SU-DHL-6 (cell line): Measurements from ENCODE around the gene SBNO2.

Source experiments
- H2AFZ ChIP-seq: fragments of 200-600 bp; sonication (generic); 2 replicates; pipeline ENCODE4 v1.6.1; 2014; ENCODE audit warnings: low read depth, mild to moderate bottlenecking, moderate library complexity, mixed read lengths, antibody characterized with exemption, low read length; ENCODE audit not compliant: severe bottlenecking
- H3F3A ChIP-seq: fragments of 200-600 bp; shearing (Covaris generic); 2 replicates; pipeline ENCODE4 v1.6.0; 2016; ENCODE audit warnings: antibody characterized with exemption, mild to moderate bottlenecking; ENCODE audit not compliant: insufficient read depth
- H3K27ac ChIP-seq: fragments of 200-600 bp; sonication (generic); 2 replicates; pipeline ENCODE4 v1.5.1; 2016; ENCODE audit warnings: low read depth, mild to moderate bottlenecking, low read length, moderate library complexity, mixed read lengths
- H3K27me3 ChIP-seq: fragments of 200-600 bp; sonication (generic), shearing (Covaris generic); 2 replicates; pipeline ENCODE4 v1.6.0; 2014; ENCODE audit warnings: mild to moderate bottlenecking, low read length
- H3K36me3 ChIP-seq: fragments of 200-600 bp; sonication (generic); 2 replicates; pipeline ENCODE4 v1.6.1; 2014; ENCODE audit warnings: mild to moderate bottlenecking, low read length, mixed read lengths
- H3K4me2 ChIP-seq: fragments of 300-600, 200-600 bp; shearing (Covaris generic), sonication (generic); 2 replicates; pipeline ENCODE4 v1.6.0; 2014; ENCODE audit warnings: low read length, low read depth, mild to moderate bottlenecking; ENCODE audit not compliant: poor library complexity, severe bottlenecking
- H3K4me3 ChIP-seq: fragments of 200-600 bp; sonication (generic); 2 replicates; pipeline ENCODE4 v1.5.1; 2014; ENCODE audit warnings: antibody characterized with exemption, low read length, mild to moderate bottlenecking, mixed read lengths; ENCODE audit not compliant: insufficient read depth, poor library complexity, severe bottlenecking
- H3K79me2 ChIP-seq: fragments of 200-600 bp; sonication (generic); 2 replicates; pipeline ENCODE4 v1.6.1; 2014; ENCODE audit warnings: mild to moderate bottlenecking, low read length, moderate library complexity; ENCODE audit not compliant: insufficient read depth
- H3K9ac ChIP-seq: fragments of 200-600 bp; sonication (generic); 2 replicates; pipeline ENCODE4 v1.7.0; 2014; ENCODE audit warnings: mild to moderate bottlenecking, low read length
- H3K9me2 ChIP-seq: fragments of 200-600 bp; sonication (generic); replicated peaks from 2 replicates; pipeline ENCODE4 v1.6.1; 2014; ENCODE audit warnings: low read length; ENCODE audit not compliant: insufficient read depth
- H3K9me3 ChIP-seq: fragments of 200-600 bp; sonication (generic); 2 replicates; pipeline ENCODE4 v1.6.1; 2014; ENCODE audit warnings: low read length, mixed read lengths; ENCODE audit not compliant: insufficient read depth
- H4K20me1 ChIP-seq: fragments of 200-600 bp; sonication (generic); 2 replicates; pipeline ENCODE4 v1.6.1; 2014; ENCODE audit warnings: low read depth, mild to moderate bottlenecking, antibody characterized with exemption, low read length, moderate library complexity, mixed read lengths
- EZH2phosphoT487 ChIP-seq: fragments of 200-600 bp; sonication (generic), shearing (Covaris generic); conservative IDR thresholded peaks from 2 replicates; pipeline ENCODE4 v1.6.1; 2018; ENCODE audit warnings: mild to moderate bottlenecking, antibody characterized with exemption, low read length, moderate library complexity, mixed read lengths
- TF ChIP-seq, protein P1 (sequence below): fragments of 200-600 bp; sonication (generic); IDR thresholded peaks from one replicate; pipeline ENCODE4 v1.5.1; 2017; ENCODE audit warnings: antibody characterized with exemption, mild to moderate bottlenecking, low read length, moderate library complexity; ENCODE audit not compliant: insufficient read depth, poor library complexity, severe bottlenecking

The SBNO2 gene

GRCh38 chr19:1097810-1098176 lies 76.3 kb downstream of the SBNO2 start:
- no peaks in the 10 kb centered on the region for H3K36me3 ChIP-seq
- H3K9me3 ChIP-seq, result no peaks in the 10 kb centered on the region
- H3K9ac ChIP-seq, result no peak overlapping the region
- H3K27ac ChIP-seq, result no peak overlapping the region
- no peak overlapping the region for H2AFZ ChIP-seq
- TF ChIP-seq EZH2phosphoT487, result no peak
- TF ChIP-seq, protein P1, sequence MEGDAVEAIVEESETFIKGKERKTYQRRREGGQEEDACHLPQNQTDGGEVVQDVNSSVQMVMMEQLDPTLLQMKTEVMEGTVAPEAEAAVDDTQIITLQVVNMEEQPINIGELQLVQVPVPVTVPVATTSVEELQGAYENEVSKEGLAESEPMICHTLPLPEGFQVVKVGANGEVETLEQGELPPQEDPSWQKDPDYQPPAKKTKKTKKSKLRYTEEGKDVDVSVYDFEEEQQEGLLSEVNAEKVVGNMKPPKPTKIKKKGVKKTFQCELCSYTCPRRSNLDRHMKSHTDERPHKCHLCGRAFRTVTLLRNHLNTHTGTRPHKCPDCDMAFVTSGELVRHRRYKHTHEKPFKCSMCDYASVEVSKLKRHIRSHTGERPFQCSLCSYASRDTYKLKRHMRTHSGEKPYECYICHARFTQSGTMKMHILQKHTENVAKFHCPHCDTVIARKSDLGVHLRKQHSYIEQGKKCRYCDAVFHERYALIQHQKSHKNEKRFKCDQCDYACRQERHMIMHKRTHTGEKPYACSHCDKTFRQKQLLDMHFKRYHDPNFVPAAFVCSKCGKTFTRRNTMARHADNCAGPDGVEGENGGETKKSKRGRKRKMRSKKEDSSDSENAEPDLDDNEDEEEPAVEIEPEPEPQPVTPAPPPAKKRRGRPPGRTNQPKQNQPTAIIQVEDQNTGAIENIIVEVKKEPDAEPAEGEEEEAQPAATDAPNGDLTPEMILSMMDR, result no peak
- H3K79me2 ChIP-seq, result peaks cover 23% of the 10 kb centered on the region
- H3K27me3 ChIP-seq, result no peaks in the 10 kb centered on the region
- H3K4me2 ChIP-seq, result no peak overlapping the region
- H3K4me3 ChIP-seq, result no peak overlapping the region
- no peaks in the 10 kb centered on the region for H3K9me2 ChIP-seq
- H4K20me1 ChIP-seq, result no peaks in the 10 kb centered on the region
- 0 out of 2 replicates have a peak, but pooled peaks cover 3% of the 10 kb centered on the region for H3F3A ChIP-seq

DNA sequence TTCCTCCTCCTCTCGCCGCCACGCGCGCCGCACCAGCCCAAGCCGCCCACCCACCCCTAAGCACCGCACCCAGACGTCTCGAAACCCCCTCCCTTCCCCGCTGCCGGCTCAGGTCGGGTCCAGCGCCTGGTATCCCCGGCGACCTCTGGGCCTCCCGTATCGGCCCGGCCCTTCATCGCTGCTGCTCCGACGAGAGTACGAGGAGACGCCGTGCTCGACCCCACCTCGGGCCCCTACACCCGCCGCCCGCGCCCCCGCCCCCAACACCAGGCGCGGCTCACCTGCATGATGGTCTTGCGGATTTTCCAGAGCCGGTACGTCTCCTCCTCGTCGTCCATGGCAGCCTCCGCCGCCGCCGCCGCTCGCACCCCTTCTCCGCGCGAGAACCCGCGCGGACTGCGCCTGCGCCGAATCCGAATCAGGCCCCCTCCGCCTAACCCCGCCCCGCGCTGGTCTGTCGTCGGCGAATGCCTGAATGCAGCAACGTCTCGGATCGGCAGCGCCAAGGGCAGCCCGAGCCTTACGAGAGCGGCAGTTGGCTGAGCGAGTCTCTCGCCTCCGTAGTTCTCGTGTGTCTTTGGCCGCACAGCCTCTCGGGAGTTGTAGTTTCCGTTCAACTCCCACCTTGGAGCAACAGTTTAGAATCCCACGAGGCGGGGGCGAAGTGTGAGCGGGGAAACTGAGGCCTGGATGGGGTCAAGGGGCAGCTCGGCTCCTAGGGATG lies 78.9 kb downstream of the SBNO2 start, which contains the start of gene POLR2E:
POLR2E (minus strand) TSS at position 398 of the 724 bp plus-strand sequence; CDS start at position 338, 60 bp downstream.
- Histone ChIP-seq H3K27me3 (no peaks in the 10 kb centered on the region), H4K20me1 (no peaks in the 10 kb centered on the region), H3K36me3 (no peaks in the 10 kb centered on the region), H2AFZ (peak within 1 kb of the TSS; percentile 63), H3K4me2 (peak within 1 kb of the TSS; percentile 79), H3K9me2 (no peaks in the 10 kb centered on the region), H3K9me3 (no peaks in the 10 kb centered on the region), H3K9ac (peak within 1 kb of the TSS; percentile 82), H3K27ac (no peak within 1 kb of the TSS), H3K4me3 (peak within 1 kb of the TSS; percentile 77), H3F3A (no peaks in the 10 kb centered on the region), H3K79me2 (peaks cover 23% of the 10 kb centered on the region)
- no peak for TF ChIP-seq EZH2phosphoT487
- TF ChIP-seq, protein P1, result no peak

- H3K4me2 ChIP-seq, result peak overlapping the region; percentile 79
- no peaks in the 10 kb centered on the region for H3K36me3 ChIP-seq
- no peaks in the 10 kb centered on the region for H3F3A ChIP-seq
- H3K79me2 ChIP-seq, result peaks cover 23% of the 10 kb centered on the region
- H3K27me3 ChIP-seq, result no peaks in the 10 kb centered on the region
- H3K9me3 ChIP-seq, result no peaks in the 10 kb centered on the region
- peak overlapping the region; percentile 82 for H3K9ac ChIP-seq
- H4K20me1 ChIP-seq, result no peaks in the 10 kb centered on the region
- H3K27ac ChIP-seq, result no peak overlapping the region
- no peak overlapping the region for H2AFZ ChIP-seq
- no peaks in the 10 kb centered on the region for H3K9me2 ChIP-seq
- peak overlapping the region; percentile 77 for H3K4me3 ChIP-seq
- TF ChIP-seq, protein P1, result no peak
- TF ChIP-seq EZH2phosphoT487, result no peak
Measured at GRCh38 chr19:1094655-1094977, 79.5 kb downstream of the SBNO2 start.
